Ishikawa (cell line): ENCODE results near the gene PRKN.

Experiments
- CEBPB ChIP-seq: IDR thresholded peaks from 2 replicates; pipeline ENCODE4 v1.6.1; 2012
- CREB1 ChIP-seq: IDR thresholded peaks from 2 replicates; pipeline ENCODE4 v1.6.1; 2012; ENCODE audit warnings: low read depth
- EGR1 ChIP-seq: IDR thresholded peaks from 2 replicates; pipeline ENCODE4 v1.6.1; 2012
- EP300 ChIP-seq: IDR thresholded peaks from 2 replicates; pipeline ENCODE4 v1.6.1; 2012; ENCODE audit warnings: borderline replicate concordance
- FOXM1 ChIP-seq: IDR thresholded peaks from 2 replicates; pipeline ENCODE4 v1.6.1; 2012; ENCODE audit warnings: low read depth, borderline replicate concordance
- MAX ChIP-seq: IDR thresholded peaks from 2 replicates; pipeline ENCODE4 v1.6.1; 2012
- NFIC ChIP-seq: IDR thresholded peaks from 2 replicates; pipeline ENCODE4 v1.6.1; 2012
- RAD21 ChIP-seq: IDR thresholded peaks from 2 replicates; pipeline ENCODE4 v1.6.1; 2012; ENCODE audit warnings: low read depth
- REST ChIP-seq: IDR thresholded peaks from 2 replicates; pipeline ENCODE4 v1.6.1; 2012; ENCODE audit warnings: low read depth, mild to moderate bottlenecking
- TAF1 ChIP-seq: IDR thresholded peaks from 2 replicates; pipeline ENCODE4 v1.6.1; 2012; ENCODE audit warnings: low read depth, mild to moderate bottlenecking
- TCF12 ChIP-seq: IDR thresholded peaks from 2 replicates; pipeline ENCODE4 v1.6.1; 2012; ENCODE audit warnings: low read depth
- TEAD4 ChIP-seq: IDR thresholded peaks from 2 replicates; pipeline ENCODE4 v1.6.1; 2012
- USF1 ChIP-seq: IDR thresholded peaks from 2 replicates; pipeline ENCODE4 v1.6.1; 2012
- YY1 ChIP-seq: IDR thresholded peaks from 2 replicates; pipeline ENCODE4 v1.6.1; 2012; ENCODE audit warnings: low read depth
- ZBTB7A ChIP-seq: IDR thresholded peaks from 2 replicates; pipeline ENCODE4 v1.6.1; 2012; ENCODE audit warnings: low read depth

Gene PRKN

GRCh38 chr6:162416831-162417537 is 310.6 kb downstream of the PRKN start:
- TF ChIP-seq YY1, result no peak
- TF ChIP-seq CEBPB, result no peak
- no peak for TF ChIP-seq RAD21
- no peak for TF ChIP-seq CREB1
- TF ChIP-seq EGR1, result no peak
- TF ChIP-seq NFIC, result no peak
- no peak for TF ChIP-seq TAF1
- no peak for TF ChIP-seq TCF12
- TF ChIP-seq TEAD4, result no peak
- no peak for TF ChIP-seq REST
- TF ChIP-seq EP300, result no peak
- no peak for TF ChIP-seq MAX
- TF ChIP-seq ZBTB7A, result no peak

GRCh38 chr6:162416307-162416706 is 311.3 kb downstream of the PRKN start:
- TF ChIP-seq EP300 (no peak), ZBTB7A (no peak), CEBPB (no peak), TEAD4 (no peak), TCF12 (no peak), CREB1 (no peak), TAF1 (no peak), MAX (no peak), USF1 (no peak), NFIC (no peak), EGR1 (no peak), YY1 (no peak), RAD21 (no peak), FOXM1 (no peak), REST (no peak)

- TF ChIP-seq CEBPB (no peak), REST (no peak)
Observed at GRCh38 chr6:162409741-162410691, 317.6 kb downstream of the PRKN start.

- TF ChIP-seq ZBTB7A, result no peak
Observed at GRCh38 chr6:162408826-162409535, 318.6 kb downstream of the PRKN start.
